Liver (tissue), 9 donors: Measurements from ENCODE around the gene MYOZ1. TPM values are rescaled to one million over a fixed set of nuclear protein-coding genes. Genes with fewer than 3 reads are reported as not detected.

Source experiments
- DNase-seq: peaks from one replicate; pipeline ENCODE4 v3.0.0-alpha.2; 2017; ENCODE audit warnings: low spot score
- H3K27ac ChIP-seq, 2 donors: one replicate each; pipeline ENCODE4 v1.7.0; 2013; ENCODE audit warnings: inconsistent platforms in 2 of 2, low read length in 2 of 2, control low read depth in 1 of 2, low read depth in 1 of 2, mild to moderate bottlenecking in 1 of 2
- H3K27me3 ChIP-seq, 4 donors: one replicate each; pipeline versions ENCODE4 v1.6.1 to v1.7.0; 2013; ENCODE audit warnings: low read length in 3 of 4, inconsistent platforms in 1 of 4, mild to moderate bottlenecking in 1 of 4, moderate library complexity in 1 of 4; ENCODE audit not compliant: control insufficient read depth in 4 of 4, insufficient read depth in 4 of 4
- H3K36me3 ChIP-seq, 4 donors: one replicate each; pipeline versions ENCODE4 v1.6.1 to v1.7.0; 2013; ENCODE audit warnings: low read length in 3 of 4, mild to moderate bottlenecking in 3 of 4, low read depth in 1 of 4, moderate library complexity in 1 of 4; ENCODE audit not compliant: control insufficient read depth in 4 of 4, insufficient read depth in 3 of 4
- H3K4me1 ChIP-seq, 4 donors: one replicate each; pipeline versions ENCODE4 v1.6.1 to v1.7.0; 2013; ENCODE audit warnings: low read length in 3 of 4, mild to moderate bottlenecking in 3 of 4, moderate library complexity in 1 of 4; ENCODE audit not compliant: control insufficient read depth in 4 of 4, insufficient read depth in 4 of 4
- H3K4me3 ChIP-seq, 3 donors: one replicate each; pipeline versions ENCODE4 v1.6.1 to v1.7.0; 2013; ENCODE audit warnings: low read length in 3 of 3, control low read depth in 1 of 3, low read depth in 1 of 3, mild to moderate bottlenecking in 1 of 3
- H3K9ac ChIP-seq, 2 donors: one replicate each; pipeline ENCODE4 v1.7.0; 2013; ENCODE audit warnings: low read length in 2 of 2, mild to moderate bottlenecking in 2 of 2, moderate library complexity in 2 of 2, control low read depth in 1 of 2, low read depth in 1 of 2
- H3K9me3 ChIP-seq, 4 donors: one replicate each; pipeline versions ENCODE4 v1.6.1 to v1.7.0; 2013; ENCODE audit warnings: low read length in 3 of 4; ENCODE audit not compliant: control insufficient read depth in 4 of 4
- EGR1 ChIP-seq, 2 donors: IDR thresholded peaks; 2 replicates each; pipeline ENCODE4 v1.6.1; 2016 to 2018; ENCODE audit warnings: antibody characterized with exemption in 2 of 2, low read depth in 2 of 2
- FOXA2 ChIP-seq: IDR thresholded peaks from 2 replicates; pipeline ENCODE4 v1.6.1; 2016; ENCODE audit warnings: antibody characterized with exemption
- HNF4A ChIP-seq, 2 donors: conservative IDR thresholded peaks; 2 replicates each; pipeline ENCODE4 v1.6.1; 2016; ENCODE audit warnings: antibody characterized with exemption in 2 of 2, mild to moderate bottlenecking in 2 of 2
- NR2F2 ChIP-seq: IDR thresholded peaks from 2 replicates; pipeline ENCODE4 v1.6.1; 2016; ENCODE audit warnings: antibody characterized with exemption
- RAD21 ChIP-seq, 2 donors: IDR thresholded peaks; 2 replicates each; pipeline ENCODE4 v1.6.1; 2016; ENCODE audit warnings: antibody characterized with exemption in 2 of 2, mild to moderate bottlenecking in 2 of 2
- RXRA ChIP-seq, 2 donors: IDR thresholded peaks; 2 replicates each; pipeline ENCODE4 v1.6.1; 2017 to 2018; ENCODE audit warnings: antibody characterized with exemption in 2 of 2, mild to moderate bottlenecking in 1 of 2
- TAF1 ChIP-seq: conservative IDR thresholded peaks from 2 replicates; pipeline ENCODE4 v1.6.1; 2016; ENCODE audit warnings: antibody characterized with exemption, mild to moderate bottlenecking
- YY1 ChIP-seq: IDR thresholded peaks from 2 replicates; pipeline ENCODE4 v1.6.1; 2016; ENCODE audit warnings: antibody characterized with exemption, mild to moderate bottlenecking
- WGBS: extraction: QIAGEN DNeasy Blood & Tissue Kit; methylation state at CpG from one replicate; pipeline ENCODE4 v1.1.7; 2013; 5-methylcytosine and 5-hydroxymethylcytosine counted together
- polyA plus RNA-seq, 2 donors: library from polyadenylated mRNA; stranded (reverse) in 1 of 2; unstranded in 1 of 2; fragments of 200-250 nt in 1 of 2; fragments of >200 nt in 1 of 2; fragmentation: Nextera tagmentation in 1 of 2; extraction: Ambion mirVana in 1 of 2; gene quantifications; one replicate each; pipeline versions ENCODE4 v1.2.1 to v1.2.3, GENCODE V29; 2013 to 2015
- total RNA-seq, 2 donors: library from RNA; depleted of rRNA; stranded (reverse); fragments of >200 nt; gene quantifications; one replicate each; pipeline ENCODE4 v1.2.3, GENCODE V29; 2014
- TF ChIP-seq, protein P1 (sequence below): fragments of 150-350 bp; IDR thresholded peaks from 2 replicates; pipeline ENCODE4 v1.5.1; 2017; ENCODE audit warnings: improper control_type of control experiment, low read depth, low read length; ENCODE audit not compliant: missing input control
- TF ChIP-seq, protein P2 (sequence below): IDR thresholded peaks from 2 replicates; pipeline ENCODE4 v1.6.1; 2016; ENCODE audit warnings: antibody characterized with exemption
- TF ChIP-seq, protein P3 (sequence below): IDR thresholded peaks from 2 replicates; pipeline ENCODE4 v1.6.1; 2016; ENCODE audit warnings: antibody characterized with exemption
- TF ChIP-seq, protein P4 (sequence below): IDR thresholded peaks from 2 replicates; pipeline ENCODE4 v1.6.1; 2016; ENCODE audit warnings: antibody characterized with exemption, mild to moderate bottlenecking
- donor health status: healthy.
- donor health status: healthy.
- donor health status: healthy.
- donor health status: healthy.
- donor health status: healthy.

MYOZ1 gene
- total and polyA plus RNA-seq, 4 donors = 0.14 to 0.23 (median 0.17) TPM; not detected in 1

DNA sequence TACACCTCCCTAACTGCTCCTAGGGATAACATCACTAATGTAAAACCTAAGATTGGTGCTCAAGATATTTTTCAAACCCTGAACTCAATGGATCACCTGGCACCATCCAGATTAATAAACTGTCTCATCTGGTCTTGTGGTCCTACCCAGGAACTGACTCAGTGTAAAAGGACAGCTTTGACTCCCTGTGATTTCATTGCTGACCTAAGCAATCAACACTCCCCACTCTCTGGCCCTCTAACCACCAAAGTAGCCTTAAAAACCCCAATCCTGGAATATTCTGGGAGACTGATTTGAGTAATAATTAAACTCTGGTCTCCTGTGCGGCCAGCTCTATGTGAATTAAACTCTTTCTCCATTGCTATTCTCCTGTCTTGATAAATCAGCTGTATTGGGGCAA is 43.9 kb downstream of the MYOZ1 start:
- Histone ChIP-seq H3K36me3 (no peaks in the 10 kb centered on the region), H3K9me3 (no peaks in the 10 kb centered on the region), H3K4me1 (no peaks in the 10 kb centered on the region), H3K27ac (no peak overlapping the region), H3K27me3 (no peaks in the 10 kb centered on the region), H3K4me3 (no peak overlapping the region), H3K9ac (no peak overlapping the region)
- no peak for DNase-seq
- WGBS = 99% methylated on average over 1 of the region's 1 CpG
- no peak for TF ChIP-seq FOXA2

DNA sequence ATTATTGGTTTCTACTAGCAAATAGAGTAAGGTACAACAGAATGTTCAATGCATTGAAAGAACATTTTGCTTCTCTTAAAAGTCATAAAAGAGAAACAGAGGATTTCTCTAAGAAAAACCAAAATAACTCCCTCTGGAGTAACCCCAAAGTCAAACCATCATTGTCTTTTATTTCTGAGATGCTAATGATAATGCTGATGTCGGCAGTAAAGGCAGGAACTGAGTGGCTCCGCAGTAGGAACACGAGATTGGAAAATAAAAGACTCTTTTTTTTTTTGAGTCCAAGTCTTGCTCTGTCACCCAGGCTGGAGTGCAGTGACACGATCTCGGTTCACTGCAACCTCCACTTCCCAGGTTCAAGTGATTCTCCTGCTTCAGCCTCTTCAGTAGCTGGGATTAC is 47.5 kb downstream of the MYOZ1 start:
- Histone ChIP-seq H3K9ac (no peak overlapping the region), H3K4me3 (no peak overlapping the region), H3K27ac (no peak overlapping the region), H3K4me1 (peaks cover 0 to 10% (median 8%) of the 10 kb centered on the region in 4 donors), H3K36me3 (no peaks in the 10 kb centered on the region), H3K9me3 (no peaks in the 10 kb centered on the region), H3K27me3 (no peaks in the 10 kb centered on the region)
- no peak for TF ChIP-seq NR2F2
- no peak for DNase-seq
- 88% methylated on average over 5 of the region's 5 CpGs for WGBS

DNA sequence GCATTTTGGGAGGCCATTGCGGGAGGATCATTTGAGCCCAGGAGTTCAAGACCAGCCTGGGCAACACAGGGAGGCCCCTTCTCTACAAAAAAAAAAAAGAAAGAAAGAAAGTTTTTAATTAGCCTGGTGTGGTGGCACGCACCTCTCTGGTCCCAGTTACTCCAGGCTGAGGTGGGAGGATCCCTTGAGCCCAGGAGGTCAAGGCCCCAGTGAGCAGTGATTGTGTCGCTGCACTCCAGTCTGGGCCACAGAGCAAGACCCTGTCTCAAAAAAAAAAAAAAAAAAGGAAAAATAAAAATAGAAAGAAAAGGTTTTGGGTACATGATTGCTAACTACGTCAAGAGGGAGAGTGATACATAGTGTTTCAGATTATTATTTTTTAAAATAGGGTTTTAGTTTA is 48.2 kb downstream of the MYOZ1 start:
- H3K27ac ChIP-seq = no peak overlapping the region
- DNase-seq = no peak

DNA sequence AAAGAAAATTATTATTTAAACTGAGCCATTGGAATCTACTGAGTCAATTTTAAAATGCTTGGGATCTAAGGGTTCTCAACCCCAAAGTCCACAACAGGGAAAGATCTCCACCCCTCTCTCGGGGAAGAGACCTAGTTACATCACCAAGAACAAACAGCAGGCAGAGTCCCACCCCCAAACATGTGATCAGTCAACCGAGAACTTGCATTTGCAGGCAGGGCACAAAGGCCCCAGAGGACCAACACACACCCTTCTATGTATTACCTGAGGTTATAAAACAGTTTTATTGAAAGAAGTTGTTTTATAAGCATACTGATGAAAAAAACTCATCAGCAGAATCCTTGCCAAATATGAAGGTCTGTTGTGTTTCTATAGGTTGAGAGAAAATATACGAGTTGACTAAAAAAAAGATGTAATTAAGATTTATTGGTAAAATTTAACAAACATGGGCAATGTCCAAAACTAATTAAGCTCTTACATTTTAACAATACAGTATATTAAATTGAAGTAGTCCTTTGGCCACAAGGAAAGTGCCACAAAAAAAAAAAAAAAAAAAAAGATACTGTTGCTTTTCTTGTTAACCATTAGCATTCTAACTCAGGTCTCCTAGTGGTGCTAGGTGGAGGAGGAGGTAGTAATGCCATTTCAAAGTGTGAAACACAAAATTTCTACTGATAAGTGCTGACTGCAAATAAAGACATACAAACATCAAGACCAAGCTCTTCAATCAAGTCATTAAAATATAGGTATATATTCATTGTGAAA is 49.2 kb downstream of the MYOZ1 start:
- H3K27me3 ChIP-seq = no peaks in the 10 kb centered on the region
- H3K4me3 ChIP-seq = no peak overlapping the region
- DNase-seq = peak; percentile 45
- TF ChIP-seq, protein P1, sequence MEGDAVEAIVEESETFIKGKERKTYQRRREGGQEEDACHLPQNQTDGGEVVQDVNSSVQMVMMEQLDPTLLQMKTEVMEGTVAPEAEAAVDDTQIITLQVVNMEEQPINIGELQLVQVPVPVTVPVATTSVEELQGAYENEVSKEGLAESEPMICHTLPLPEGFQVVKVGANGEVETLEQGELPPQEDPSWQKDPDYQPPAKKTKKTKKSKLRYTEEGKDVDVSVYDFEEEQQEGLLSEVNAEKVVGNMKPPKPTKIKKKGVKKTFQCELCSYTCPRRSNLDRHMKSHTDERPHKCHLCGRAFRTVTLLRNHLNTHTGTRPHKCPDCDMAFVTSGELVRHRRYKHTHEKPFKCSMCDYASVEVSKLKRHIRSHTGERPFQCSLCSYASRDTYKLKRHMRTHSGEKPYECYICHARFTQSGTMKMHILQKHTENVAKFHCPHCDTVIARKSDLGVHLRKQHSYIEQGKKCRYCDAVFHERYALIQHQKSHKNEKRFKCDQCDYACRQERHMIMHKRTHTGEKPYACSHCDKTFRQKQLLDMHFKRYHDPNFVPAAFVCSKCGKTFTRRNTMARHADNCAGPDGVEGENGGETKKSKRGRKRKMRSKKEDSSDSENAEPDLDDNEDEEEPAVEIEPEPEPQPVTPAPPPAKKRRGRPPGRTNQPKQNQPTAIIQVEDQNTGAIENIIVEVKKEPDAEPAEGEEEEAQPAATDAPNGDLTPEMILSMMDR = no peak
- TF ChIP-seq RXRA (IDR thresholded peaks at IDR 0.05) = peak; percentile 35 to 70
- TF ChIP-seq YY1 = peak; percentile 20
- TF ChIP-seq, protein P2, sequence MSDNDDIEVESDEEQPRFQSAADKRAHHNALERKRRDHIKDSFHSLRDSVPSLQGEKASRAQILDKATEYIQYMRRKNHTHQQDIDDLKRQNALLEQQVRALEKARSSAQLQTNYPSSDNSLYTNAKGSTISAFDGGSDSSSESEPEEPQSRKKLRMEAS = peak; percentile 21
- TF ChIP-seq TAF1 = no peak
- TF ChIP-seq, protein P3, sequence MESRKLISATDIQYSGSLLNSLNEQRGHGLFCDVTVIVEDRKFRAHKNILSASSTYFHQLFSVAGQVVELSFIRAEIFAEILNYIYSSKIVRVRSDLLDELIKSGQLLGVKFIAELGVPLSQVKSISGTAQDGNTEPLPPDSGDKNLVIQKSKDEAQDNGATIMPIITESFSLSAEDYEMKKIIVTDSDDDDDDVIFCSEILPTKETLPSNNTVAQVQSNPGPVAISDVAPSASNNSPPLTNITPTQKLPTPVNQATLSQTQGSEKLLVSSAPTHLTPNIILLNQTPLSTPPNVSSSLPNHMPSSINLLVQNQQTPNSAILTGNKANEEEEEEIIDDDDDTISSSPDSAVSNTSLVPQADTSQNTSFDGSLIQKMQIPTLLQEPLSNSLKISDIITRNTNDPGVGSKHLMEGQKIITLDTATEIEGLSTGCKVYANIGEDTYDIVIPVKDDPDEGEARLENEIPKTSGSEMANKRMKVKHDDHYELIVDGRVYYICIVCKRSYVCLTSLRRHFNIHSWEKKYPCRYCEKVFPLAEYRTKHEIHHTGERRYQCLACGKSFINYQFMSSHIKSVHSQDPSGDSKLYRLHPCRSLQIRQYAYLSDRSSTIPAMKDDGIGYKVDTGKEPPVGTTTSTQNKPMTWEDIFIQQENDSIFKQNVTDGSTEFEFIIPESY = peak; percentile 76
- peak; percentile 53 for TF ChIP-seq FOXA2
- TF ChIP-seq EGR1 (IDR thresholded peaks at IDR 0.05; ENCODE audit: low read depth in 2 of 2) = peak in 1 of 2 donors; percentile 15
- TF ChIP-seq RAD21 (IDR thresholded peaks at IDR 0.05) = peak in 1 of 2 donors; percentile 32

More for the DNA sequence above, 48.2 kb downstream of the MYOZ1 start:
- WGBS = 96% methylated on average over 4 of the region's 4 CpGs
- no peaks in the 10 kb centered on the region for H3K27me3 ChIP-seq
- TF ChIP-seq, protein P4, sequence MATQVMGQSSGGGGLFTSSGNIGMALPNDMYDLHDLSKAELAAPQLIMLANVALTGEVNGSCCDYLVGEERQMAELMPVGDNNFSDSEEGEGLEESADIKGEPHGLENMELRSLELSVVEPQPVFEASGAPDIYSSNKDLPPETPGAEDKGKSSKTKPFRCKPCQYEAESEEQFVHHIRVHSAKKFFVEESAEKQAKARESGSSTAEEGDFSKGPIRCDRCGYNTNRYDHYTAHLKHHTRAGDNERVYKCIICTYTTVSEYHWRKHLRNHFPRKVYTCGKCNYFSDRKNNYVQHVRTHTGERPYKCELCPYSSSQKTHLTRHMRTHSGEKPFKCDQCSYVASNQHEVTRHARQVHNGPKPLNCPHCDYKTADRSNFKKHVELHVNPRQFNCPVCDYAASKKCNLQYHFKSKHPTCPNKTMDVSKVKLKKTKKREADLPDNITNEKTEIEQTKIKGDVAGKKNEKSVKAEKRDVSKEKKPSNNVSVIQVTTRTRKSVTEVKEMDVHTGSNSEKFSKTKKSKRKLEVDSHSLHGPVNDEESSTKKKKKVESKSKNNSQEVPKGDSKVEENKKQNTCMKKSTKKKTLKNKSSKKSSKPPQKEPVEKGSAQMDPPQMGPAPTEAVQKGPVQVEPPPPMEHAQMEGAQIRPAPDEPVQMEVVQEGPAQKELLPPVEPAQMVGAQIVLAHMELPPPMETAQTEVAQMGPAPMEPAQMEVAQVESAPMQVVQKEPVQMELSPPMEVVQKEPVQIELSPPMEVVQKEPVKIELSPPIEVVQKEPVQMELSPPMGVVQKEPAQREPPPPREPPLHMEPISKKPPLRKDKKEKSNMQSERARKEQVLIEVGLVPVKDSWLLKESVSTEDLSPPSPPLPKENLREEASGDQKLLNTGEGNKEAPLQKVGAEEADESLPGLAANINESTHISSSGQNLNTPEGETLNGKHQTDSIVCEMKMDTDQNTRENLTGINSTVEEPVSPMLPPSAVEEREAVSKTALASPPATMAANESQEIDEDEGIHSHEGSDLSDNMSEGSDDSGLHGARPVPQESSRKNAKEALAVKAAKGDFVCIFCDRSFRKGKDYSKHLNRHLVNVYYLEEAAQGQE = no peak
- TF ChIP-seq HNF4A (conservative IDR thresholded peaks at IDR 0.05) (no peak), FOXA2 (no peak), TAF1 (no peak)
- no peak overlapping the region for H3K9ac ChIP-seq
- H3K9me3 ChIP-seq = no peaks in the 10 kb centered on the region
- no peaks in the 10 kb centered on the region for H3K36me3 ChIP-seq
- H3K4me1 ChIP-seq = peaks cover 0 to 12% (median 12%) of the 10 kb centered on the region in 4 donors
- H3K4me3 ChIP-seq = no peak overlapping the region

More for the DNA sequence above, 49.2 kb downstream of the MYOZ1 start:
- H3K9me3 ChIP-seq = no peaks in the 10 kb centered on the region
- H3K4me1 ChIP-seq = peaks cover 5 to 15% (median 13%) of the 10 kb centered on the region in 4 donors
- H3K36me3 ChIP-seq = no peaks in the 10 kb centered on the region
- H3K27ac ChIP-seq = no peak overlapping the region
- WGBS = 37% methylated on average over 3 of the region's 3 CpGs
- no peak overlapping the region for H3K9ac ChIP-seq
